ENCODE data around the gene PODN.
A peak's percentile ranks its signal among the peaks of the same experiment; 100 is the strongest.

Gene PODN, protein sequence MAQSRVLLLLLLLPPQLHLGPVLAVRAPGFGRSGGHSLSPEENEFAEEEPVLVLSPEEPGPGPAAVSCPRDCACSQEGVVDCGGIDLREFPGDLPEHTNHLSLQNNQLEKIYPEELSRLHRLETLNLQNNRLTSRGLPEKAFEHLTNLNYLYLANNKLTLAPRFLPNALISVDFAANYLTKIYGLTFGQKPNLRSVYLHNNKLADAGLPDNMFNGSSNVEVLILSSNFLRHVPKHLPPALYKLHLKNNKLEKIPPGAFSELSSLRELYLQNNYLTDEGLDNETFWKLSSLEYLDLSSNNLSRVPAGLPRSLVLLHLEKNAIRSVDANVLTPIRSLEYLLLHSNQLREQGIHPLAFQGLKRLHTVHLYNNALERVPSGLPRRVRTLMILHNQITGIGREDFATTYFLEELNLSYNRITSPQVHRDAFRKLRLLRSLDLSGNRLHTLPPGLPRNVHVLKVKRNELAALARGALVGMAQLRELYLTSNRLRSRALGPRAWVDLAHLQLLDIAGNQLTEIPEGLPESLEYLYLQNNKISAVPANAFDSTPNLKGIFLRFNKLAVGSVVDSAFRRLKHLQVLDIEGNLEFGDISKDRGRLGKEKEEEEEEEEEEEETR

GRCh38 chr1:53061859-53062707, at the start of gene PODN:
TSS of gene PODN (plus strand) at chr1:53062213. CDS start at chr1:53069856, 7,643 bp downstream.
- peak; percentile 61 for DNase-seq (ENCODE audit: low spot score)

DNA sequence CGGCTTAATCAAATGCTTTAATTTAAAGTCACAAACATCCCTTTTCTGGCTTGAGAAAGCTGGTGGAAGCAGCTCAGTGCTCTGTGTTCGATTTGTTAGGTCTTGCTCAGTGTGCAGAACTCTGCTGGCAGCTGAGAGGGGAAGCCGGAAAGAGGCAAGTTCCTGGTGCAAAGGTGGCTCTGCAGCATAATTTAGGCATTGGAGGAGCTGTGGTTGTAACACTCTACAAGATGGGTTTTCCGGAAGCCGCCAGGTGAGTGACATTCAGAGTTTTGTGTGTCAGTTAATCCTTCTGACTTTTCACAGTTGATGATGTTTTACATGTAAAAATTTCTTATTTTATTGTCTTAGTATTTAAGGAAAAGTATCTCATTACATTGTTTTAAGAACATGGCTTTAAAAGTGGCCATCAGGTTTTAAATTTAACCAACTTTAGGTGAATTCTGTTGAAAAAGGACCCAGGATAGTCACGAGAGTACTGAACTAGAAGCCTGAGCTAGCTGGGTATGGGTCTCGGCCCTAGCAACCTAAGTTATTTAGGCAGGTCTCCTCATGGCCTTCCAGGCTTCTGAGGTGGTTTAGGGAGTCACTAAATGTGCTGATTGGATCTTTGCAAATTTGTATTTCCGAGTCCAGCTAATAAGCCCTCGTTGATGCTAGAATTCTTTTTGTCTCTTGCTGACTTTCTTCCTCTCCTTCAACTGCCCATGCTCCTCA, 47.1 kb upstream of the PODN start:
- DNase-seq (ENCODE audit: low spot score) = peak; percentile 90

- no peak for DNase-seq (ENCODE audit: low spot score)
Observed at GRCh38 chr1:53015508-53015860, 46.5 kb upstream of the PODN start.

GRCh38 chr1:53016705-53017104, 45.3 kb upstream of the PODN start:
- DNase-seq (ENCODE audit: low spot score) = no peak

DNA sequence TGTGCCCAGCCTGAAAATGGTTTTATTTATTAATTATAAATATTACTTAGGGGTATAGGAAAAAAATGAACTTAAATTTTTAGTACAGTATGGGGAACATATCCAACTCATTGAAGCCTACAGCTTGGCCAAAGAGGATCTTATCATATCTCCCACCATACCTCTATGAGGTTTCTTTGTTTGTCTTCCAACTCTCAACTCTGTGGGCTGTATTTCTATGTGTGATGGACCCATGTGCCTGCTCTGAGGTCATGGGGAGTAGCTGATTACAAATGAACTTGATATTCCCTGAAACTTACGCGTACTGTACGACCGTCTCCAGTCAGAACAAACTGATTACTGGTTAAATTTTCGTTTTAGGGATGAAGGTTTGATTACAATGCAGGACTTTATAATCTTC, 41.4 kb upstream of the PODN start:
- DNase-seq (ENCODE audit: low spot score) = no peak

- no peak for DNase-seq (ENCODE audit: low spot score)
Observed at GRCh38 chr1:53022179-53022578, 39.8 kb upstream of the PODN start.

DNA sequence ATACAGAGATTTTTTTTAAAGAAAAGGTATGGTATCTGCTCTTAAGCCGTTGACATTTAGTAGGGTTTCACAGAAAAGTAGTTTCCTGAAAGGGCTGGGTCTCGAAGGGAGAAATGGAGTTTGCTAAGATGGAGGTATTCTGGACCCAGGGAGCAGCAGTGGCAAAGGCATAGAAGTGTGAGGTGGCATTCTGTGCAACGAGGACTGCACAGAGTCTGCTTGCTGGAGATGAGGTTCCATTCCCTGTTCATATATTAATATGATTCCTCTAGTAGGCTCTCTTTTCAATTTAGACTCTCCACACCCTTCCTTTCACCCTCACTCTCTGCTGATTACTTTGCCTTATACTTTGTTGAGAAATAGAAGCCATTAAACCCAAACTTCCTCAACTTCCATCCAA, 38.5 kb upstream of the PODN start:
- no peak for DNase-seq (ENCODE audit: low spot score)

DNA sequence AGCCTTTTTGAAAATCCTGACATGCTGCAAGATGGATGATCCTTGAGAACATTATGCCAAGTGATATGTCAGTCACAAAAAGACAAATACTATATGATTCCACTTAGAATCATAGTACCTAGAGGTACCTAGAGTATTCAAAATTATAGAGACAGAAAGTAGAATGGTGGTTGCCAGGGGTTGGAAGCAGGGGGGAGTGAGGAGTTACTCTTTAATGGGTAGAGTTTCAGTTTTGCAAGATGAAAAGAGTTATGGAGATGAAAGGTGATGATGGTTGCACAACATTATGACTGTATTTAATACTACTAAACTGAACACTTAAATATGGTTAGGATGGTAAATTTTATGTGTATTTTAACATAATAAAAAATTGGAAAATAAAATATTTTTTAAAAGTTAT, 37.9 kb upstream of the PODN start:
- no peak for DNase-seq (ENCODE audit: low spot score)

DNA sequence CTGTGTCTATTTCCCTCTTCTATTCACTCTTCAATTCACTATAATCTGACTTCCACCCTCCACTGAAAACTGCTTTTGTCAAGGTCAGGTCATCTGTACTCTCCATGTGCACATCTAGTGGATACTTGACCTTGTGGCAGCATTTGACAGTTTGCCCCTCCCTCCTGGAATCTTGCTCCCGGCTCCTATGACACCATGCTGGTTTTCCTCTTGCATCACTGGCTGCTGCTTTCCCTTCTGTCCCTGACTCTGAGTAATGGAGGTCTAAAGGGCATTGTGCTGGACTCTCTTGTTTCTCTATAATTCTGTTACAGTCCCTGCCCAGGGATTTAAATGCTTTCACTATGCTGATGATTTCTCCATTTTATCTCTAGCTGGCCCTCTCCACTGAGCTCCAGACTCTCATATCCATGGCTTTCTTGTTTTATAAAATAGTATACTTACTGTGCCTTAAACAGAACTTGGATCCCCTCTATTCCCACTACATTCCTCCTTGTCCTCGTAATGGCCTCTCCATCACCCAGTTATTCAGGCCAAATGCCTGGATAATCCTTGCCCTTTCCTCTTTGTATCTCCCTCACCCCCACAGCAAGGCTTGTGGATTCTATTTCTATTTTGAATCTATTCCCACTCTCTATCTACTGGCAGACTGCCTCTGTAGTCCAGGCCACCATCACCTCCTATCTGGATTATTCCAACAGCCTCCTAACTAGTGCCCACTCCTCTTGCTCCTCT, 36.8 kb upstream of the PODN start:
- peak; percentile 76 for DNase-seq (ENCODE audit: low spot score)

- no peak for DNase-seq (ENCODE audit: low spot score)
Observed at GRCh38 chr1:53025769-53026112, 36.3 kb upstream of the PODN start.

DNA sequence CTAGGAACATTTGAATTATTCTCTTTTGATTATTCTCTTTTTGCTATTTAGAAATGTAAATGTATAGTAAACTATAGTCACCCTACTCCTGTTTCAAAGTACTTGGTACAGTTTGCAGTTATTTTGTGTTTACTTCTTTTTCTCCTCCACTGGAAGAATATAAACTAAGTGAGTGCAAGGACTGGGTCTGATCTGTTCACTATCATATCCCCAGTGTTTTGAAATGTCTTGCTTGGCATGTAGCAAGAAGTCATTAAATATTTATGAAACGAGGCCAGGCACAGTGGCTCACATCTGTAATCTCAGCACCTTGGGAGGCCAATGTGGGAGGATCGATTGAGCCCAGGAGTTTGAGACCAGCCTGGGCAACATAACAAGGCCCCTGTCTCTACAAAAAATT, 35.8 kb upstream of the PODN start:
- no peak for DNase-seq (ENCODE audit: low spot score)

DNA sequence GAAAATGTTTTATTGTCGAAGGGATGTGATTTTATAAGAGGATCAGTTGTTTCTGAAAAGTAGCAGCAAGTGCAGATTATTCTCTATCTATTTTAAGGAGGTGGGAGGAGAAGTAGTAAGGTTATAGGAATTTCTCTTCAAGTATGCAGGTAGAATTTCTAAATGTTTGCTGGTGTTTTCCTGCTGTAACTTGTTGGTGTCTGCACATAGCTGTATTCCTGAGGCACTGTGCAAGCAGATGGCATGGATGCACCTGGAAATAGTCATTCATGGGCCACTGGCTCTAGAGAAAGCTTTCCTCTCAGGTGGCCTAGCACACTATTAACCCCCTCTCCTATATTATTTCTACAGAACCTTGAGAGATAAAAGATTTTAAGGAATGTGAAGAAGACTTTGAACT, 30.3 kb upstream of the PODN start:
- no peak for DNase-seq (ENCODE audit: low spot score)

DNA sequence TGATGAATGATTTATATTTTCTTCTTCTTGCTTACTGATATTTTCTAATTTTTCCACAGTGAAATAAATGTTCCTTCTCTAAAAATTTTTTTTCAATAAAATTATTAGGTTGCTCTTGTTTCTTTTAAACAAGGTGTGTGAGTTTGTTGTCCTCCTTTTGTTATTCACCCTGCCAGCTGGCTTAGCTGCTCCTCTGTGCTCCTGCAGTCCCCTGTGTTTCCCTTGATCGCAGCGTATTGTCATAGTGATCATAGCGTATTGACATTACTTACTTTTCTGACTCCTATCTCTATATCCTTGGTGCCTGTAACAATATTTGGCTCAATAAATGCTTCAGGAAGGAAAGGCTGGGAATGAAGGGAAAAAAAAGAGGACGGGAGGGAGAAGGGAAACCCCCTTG, 24.9 kb upstream of the PODN start:
- DNase-seq (ENCODE audit: low spot score) = no peak

- DNase-seq (ENCODE audit: low spot score) = no peak
Observed at GRCh38 chr1:53038566-53038965, 23.4 kb upstream of the PODN start.

GRCh38 chr1:53043271-53043670, 18.7 kb upstream of the PODN start:
- DNase-seq (ENCODE audit: low spot score) = peak; percentile 77

DNA sequence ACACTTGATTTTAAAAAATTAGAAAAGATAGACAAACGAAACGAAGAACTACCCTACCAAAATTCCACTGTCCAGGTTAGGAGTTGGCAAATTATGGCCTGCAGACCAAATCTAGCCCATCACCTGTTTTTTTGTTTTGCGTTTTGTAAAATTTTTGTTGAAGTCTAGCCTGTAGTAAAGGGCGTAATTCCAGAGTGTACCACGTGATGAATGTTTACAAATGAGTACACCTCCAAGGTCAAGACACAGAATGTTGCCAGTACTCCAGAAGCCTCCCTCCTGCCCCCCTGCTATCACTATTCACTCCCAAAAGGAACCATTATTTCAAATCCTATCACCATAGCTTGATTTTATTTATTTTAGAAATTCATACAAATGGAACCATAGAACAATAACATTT, 17.1 kb upstream of the PODN start:
- DNase-seq (ENCODE audit: low spot score) = no peak

- no peak for DNase-seq (ENCODE audit: low spot score)
Observed at GRCh38 chr1:53046930-53047329, 15.1 kb upstream of the PODN start.

DNA sequence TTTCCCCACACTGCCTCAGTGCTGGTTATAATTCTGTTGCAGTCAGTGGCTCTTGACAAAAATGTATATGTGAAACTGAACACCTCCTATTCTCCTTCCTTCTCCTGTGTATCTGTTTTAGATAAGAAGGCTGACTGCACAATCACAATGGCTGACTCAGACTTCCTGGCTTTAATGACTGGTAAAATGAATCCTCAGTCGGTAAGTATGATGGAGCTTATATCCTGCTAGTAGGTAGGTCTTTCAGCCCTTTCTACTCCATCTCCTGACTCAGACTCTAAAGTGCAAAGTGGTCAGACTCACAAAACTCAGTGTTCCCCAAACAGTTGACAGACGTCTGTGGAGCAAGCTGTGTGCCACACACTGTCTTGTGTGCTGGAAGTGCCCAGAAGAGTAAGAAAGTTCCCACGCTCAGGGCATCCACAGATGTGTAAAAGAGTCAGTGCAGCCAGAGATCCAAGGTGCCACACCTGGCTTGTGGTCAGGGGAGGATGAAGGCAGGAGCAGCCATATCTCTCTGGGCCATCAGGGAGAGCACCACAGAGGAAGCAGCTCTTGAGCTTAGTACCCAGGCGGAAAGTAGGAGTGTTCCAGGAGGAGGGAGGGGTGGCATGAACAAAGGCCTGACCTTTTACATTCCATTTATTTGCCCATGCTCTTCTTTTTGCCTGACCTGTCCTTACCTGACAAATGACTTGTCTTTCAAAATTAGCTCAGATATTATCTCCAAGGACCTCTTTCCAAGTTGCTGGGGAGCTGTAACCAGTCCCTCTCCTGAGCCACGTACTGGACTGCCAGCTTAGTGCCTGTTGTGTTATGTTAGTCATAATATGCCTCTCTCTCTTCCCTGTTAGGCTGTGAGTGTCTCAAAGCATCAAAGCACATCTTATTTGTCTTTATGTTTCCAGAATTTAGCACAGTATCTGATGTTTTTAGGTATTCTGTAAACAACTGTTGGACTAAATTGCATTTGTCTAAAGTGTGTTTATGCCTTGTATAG, 14.0 kb upstream of the PODN start:
- peak; percentile 30 for DNase-seq (ENCODE audit: low spot score)

DNA sequence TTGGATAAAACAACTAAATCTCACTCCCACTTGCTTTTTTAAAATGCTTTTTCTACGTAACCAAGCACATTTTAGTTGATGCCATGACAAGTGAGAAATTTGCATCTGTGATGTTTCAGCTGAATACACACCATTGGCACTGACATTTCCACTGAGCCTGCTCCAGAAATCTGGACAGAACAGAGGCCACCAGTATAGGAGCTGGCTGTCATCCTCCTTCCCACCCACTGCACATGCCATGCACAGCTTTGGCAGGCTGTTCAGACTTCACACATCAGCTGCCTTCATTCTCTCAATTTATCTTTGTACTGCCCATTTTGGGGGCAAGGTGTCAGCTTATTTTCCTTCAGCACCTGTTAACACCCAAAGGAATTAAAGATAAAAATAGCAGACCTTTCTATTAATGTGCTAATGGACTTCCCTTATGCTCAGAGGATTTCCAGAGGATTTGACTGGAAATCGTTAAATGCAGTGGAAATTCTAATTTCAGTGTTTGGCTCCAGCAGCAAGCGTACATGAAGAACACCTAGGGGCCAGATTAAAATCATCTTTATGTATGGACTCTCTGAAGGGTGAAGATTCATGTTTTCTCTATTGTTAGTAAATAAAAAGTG, 12.9 kb upstream of the PODN start:
- DNase-seq (ENCODE audit: low spot score) = no peak

- DNase-seq (ENCODE audit: low spot score) = no peak
Observed at GRCh38 chr1:53049574-53049967, 12.4 kb upstream of the PODN start.
